Femur (tissue), 1 donor: Measurements from ENCODE around the gene NPIPA3.
"Not testable (repeated sequence)": the region's sequence is repeated elsewhere in the genome, so short reads cannot be mapped to it uniquely, and the experiment has no call there.

Experiments
- DNase-seq: peaks from one replicate; pipeline ENCODE4 v3.0.0-alpha.2; 2017

The NPIPA3 gene

GRCh38 chr16:14742273-14743128, 39.3 kb downstream of the NPIPA3 start, which contains the start of gene NPIPA2:
TSS of gene NPIPA2 (plus strand) at chr16:14742533. CDS start at chr16:14748066, 5,533 bp downstream.
- not testable (repeated sequence) for DNase-seq

DNA sequence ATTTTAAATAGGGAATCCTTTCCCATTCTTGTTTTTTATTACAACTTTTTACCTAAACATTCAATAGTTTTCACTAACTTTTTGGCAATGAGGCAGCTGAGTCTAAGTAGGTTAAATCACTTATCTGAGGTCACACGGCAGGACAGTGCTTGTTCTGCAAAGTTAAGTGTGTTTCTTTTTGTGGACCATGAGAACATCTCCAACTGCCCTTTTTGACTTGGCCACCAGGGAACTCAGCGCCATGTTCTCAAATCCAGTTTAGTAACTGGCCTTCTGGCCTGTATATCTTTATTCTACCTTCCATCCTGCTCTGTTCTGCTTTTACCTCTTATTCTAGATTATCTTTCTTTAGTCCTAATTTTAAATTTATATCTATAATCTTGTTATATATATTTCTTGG, 70.4 kb downstream of the NPIPA3 start:
- DNase-seq: not testable (repeated sequence)

GRCh38 chr16:14775624-14776023, 72.4 kb downstream of the NPIPA3 start:
- not testable (repeated sequence) for DNase-seq
